GM12878 (cell line): ENCODE measurements around the gene NTM. TPM values are rescaled to one million over a fixed set of nuclear protein-coding genes. Genes with fewer than 3 reads are reported as not detected.

Experiments
- ATAC-seq: fragments of 200-7000 bp; cut with Tn5 transposase; 3 replicates; pipeline ENCODE4 v1.9.1; 2020; ENCODE audit warnings: mild to moderate bottlenecking, moderate library complexity
- BruUV-seq: library from RNA; stranded (reverse); fragments of 400-500 nt; replicated peaks from 2 replicates; lab custom pipeline; 2021; lab: Mats Ljungman, UMichigan
- CTCF ChIA-PET: fragments of 300-600 bp; sonication (Branson Sonifier 250); formaldehyde crosslinking; extraction: SDS; loops from one replicate; lab custom pipeline; 2021; ENCODE audit warnings: inconsistent platforms; lab: Yijun Ruan, JAX
- POLR2A ChIA-PET: fragments of 350-600 bp; formaldehyde crosslinking; extraction: SDS; loops from one replicate; lab custom pipeline; 2021; ENCODE audit warnings: inconsistent platforms; lab: Charles Lee
- RAD21 ChIA-PET: fragments of 300-600 bp; sonication (Branson Sonifier 250); formaldehyde crosslinking; loops from one replicate; lab custom pipeline; 2023; ENCODE audit warnings: antibody characterized with exemption; ENCODE audit not compliant: unreplicated experiment; lab: Charles Lee
- SMC1A ChIA-PET: fragments of 300-600 bp; sonication (Branson Sonifier 250); formaldehyde crosslinking; loops from one replicate; lab custom pipeline; 2023; ENCODE audit not compliant: unreplicated experiment, uncharacterized antibody; lab: Charles Lee
- DNase-seq: peaks from one replicate; pipeline ENCODE4 v3.0.0-alpha.2; 2011; ENCODE audit warnings: low read depth, low spot score
- FAIRE-seq: peaks from 3 replicates; lab custom pipeline; 2011; peaks lifted over from hg19 to GRCh38; lab: Jason Lieb, UNC
- H2AFZ ChIP-seq: 2 replicates; pipeline ENCODE4 v1.6.0; 2011; ENCODE audit warnings: low read depth, low read length, control low read depth; ENCODE audit not compliant: control insufficient read depth
- H3K27ac ChIP-seq: 2 replicates; pipeline ENCODE4 v1.5.1; 2011; ENCODE audit warnings: control low read depth; ENCODE audit not compliant: control insufficient read depth, insufficient read depth
- H3K27me3 ChIP-seq, 2 experiments: replicated peaks in 1 of 2; 2 replicates each; pipeline versions ENCODE4 v1.6.0 to v1.6.1; 2011; ENCODE audit warnings: low read length in 1 of 2; ENCODE audit not compliant: control insufficient read depth in 2 of 2, insufficient read depth in 2 of 2
- H3K36me3 ChIP-seq, 2 experiments: 2 replicates each; pipeline ENCODE4 v1.5.1; 2011; ENCODE audit warnings: low read length in 1 of 2; ENCODE audit not compliant: control insufficient read depth in 2 of 2, insufficient read depth in 2 of 2
- H3K4me1 ChIP-seq: 2 replicates; pipeline ENCODE4 v1.6.1; 2011; ENCODE audit warnings: mild to moderate bottlenecking, low read length, moderate library complexity, mixed read lengths; ENCODE audit not compliant: control insufficient read depth, insufficient read depth
- H3K4me2 ChIP-seq: 2 replicates; pipeline ENCODE4 v1.6.0; 2011; ENCODE audit warnings: control low read depth; ENCODE audit not compliant: control insufficient read depth, insufficient read depth
- H3K4me3 ChIP-seq: fragments of 200-600 bp; sonication (generic); 2 replicates; pipeline ENCODE4 v1.5.1; 2016
- H3K79me2 ChIP-seq: 2 replicates; pipeline ENCODE4 v1.6.0; 2011; ENCODE audit warnings: low read length; ENCODE audit not compliant: control insufficient read depth, insufficient read depth
- H3K9ac ChIP-seq: 2 replicates; pipeline ENCODE4 v1.8.0; 2011; ENCODE audit warnings: low read length, control low read depth, mixed read lengths; ENCODE audit not compliant: control insufficient read depth, insufficient read depth
- H3K9me3 ChIP-seq: replicated peaks from 3 replicates; pipeline ENCODE4 v1.5.1; 2011; ENCODE audit warnings: mild to moderate bottlenecking, low read length; ENCODE audit not compliant: control insufficient read depth, insufficient read depth
- H4K20me1 ChIP-seq: 2 replicates; pipeline ENCODE4 v1.6.0; 2011; ENCODE audit not compliant: control insufficient read depth, insufficient read depth
- CBX5 ChIP-seq: sonication (generic); IDR thresholded peaks from 2 replicates; pipeline ENCODE4 v1.6.1; 2016; ENCODE audit warnings: low read depth, moderate library complexity, mild to moderate bottlenecking, inconsistent platforms
- JUNB ChIP-seq: IDR thresholded peaks from 2 replicates; pipeline ENCODE4 v1.6.1; 2016; ENCODE audit warnings: antibody characterized with exemption, mild to moderate bottlenecking
- MTA2 ChIP-seq: fragments of 450-650 bp; IDR thresholded peaks from 2 replicates; pipeline ENCODE4 v1.6.1; 2016; ENCODE audit warnings: low read depth, mild to moderate bottlenecking, moderate library complexity
- SIN3A ChIP-seq: IDR thresholded peaks from 2 replicates; pipeline ENCODE4 v1.6.1; 2012; ENCODE audit warnings: low read depth, low read length, improper control_type of control experiment
- TAF1 ChIP-seq: IDR thresholded peaks from 2 replicates; pipeline ENCODE4 v1.6.1; 2011; ENCODE audit warnings: mild to moderate bottlenecking, low read depth, low read length, borderline replicate concordance
- ZNF384 ChIP-seq: IDR thresholded peaks from 2 replicates; pipeline ENCODE4 v1.6.1; 2012; ENCODE audit warnings: low read depth, mild to moderate bottlenecking, low read length, improper control_type of control experiment, borderline replicate concordance
- WGBS: methylation state at CpG from one replicate; pipeline ENCODE4 v1.1.6; 2016; ENCODE audit warnings: low lambda C conversion rate; ENCODE audit not compliant: insufficient replicate concordance, insufficient coverage; ENCODE audit errors: missing lambda C conversion rate; 5-methylcytosine and 5-hydroxymethylcytosine counted together
- in situ Hi-C: fragments of 300-500 bp; cut with MboI; formaldehyde crosslinking; loops from 9 replicates; pipeline ENCODE4 v1.14.3; 2018; ENCODE audit warnings: mixed read lengths
- intact Hi-C: fragments of 100-400 bp; cut with micrococcal nuclease; formaldehyde crosslinking; loops from one replicate; pipeline ENCODE4 v1.14.2; 2022; ENCODE audit not compliant: unreplicated experiment
- polyA plus RNA-seq, 11 experiments: library from polyadenylated mRNA; depleted of rRNA in 4 of 11; unstranded in 6 of 11; stranded (reverse) in 5 of 11; fragments of >200 nt; fragmentation: Nextera tagmentation in 4 of 11; fragmentation: Illumina TruSeq in 1 of 11; extraction: Ambion mirVana in 4 of 11; extraction: Trizol in 1 of 11; gene quantifications; 1 replicate in 1 of 11; 2 replicates in 10 of 11; pipeline versions ENCODE4 v1.2.1 to v1.2.3, GENCODE V29; 2011 to 2016; ENCODE audit warnings: inconsistent platforms in 2 of 11, missing spikeins in 2 of 11, low read depth in 1 of 11
- total RNA-seq, 4 experiments: library from RNA; depleted of rRNA in 3 of 4; stranded (reverse); fragments of >200 nt in 3 of 4; fragmentation: Illumina TruSeq in 1 of 4; extraction: Trizol in 1 of 4; gene quantifications; 2 replicates each; pipeline versions ENCODE4 v1.2.1 to v1.2.3, GENCODE V29; 2013 to 2021
- TF ChIP-seq, protein P1 (sequence below): fragments of 450-650 bp; IDR thresholded peaks from 2 replicates; pipeline ENCODE4 v1.6.1; 2018; ENCODE audit warnings: mild to moderate bottlenecking, low read depth, moderate library complexity; ENCODE audit not compliant: partially characterized antibody

The NTM gene
- total and polyA plus RNA-seq, 10 of the 15 experiments (the other 5 are each of a cell fraction or from before 2014, with no cell fraction given), result not detected

DNA sequence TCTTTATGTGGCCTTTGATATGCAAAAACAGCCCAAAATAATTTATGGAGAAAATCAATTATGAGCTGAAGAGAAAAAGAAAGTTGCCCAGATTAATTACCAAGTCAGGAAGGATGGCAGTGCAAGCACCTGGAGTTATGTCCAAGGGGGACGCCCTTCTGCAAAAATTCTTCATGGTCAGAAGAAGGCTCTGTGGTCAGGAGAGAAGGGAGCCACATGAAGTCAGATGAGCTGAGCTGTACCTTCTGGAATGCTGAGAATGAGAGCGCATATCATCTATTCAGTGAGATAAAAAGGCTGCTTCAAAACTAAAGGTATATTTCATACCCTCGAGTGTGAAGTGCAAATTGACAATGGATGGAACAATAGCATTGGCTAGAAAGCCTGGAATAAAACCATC, 607.4 kb downstream of the NTM start:
- ATAC-seq, result no peak
- FAIRE-seq, result no peak
- ChIA-PET POLR2A (interaction anchor here (0.6 kb wide), 1 partner anchor 641 kb away, joined by 3 read pairs; no protein-coding TSS in a partner anchor), SMC1A (interaction anchor here (0.9 kb wide), 1 partner anchor 13 kb away, joined by 3 read pairs; no protein-coding TSS in a partner anchor), CTCF (interaction anchor here (1.4 kb wide), 1 partner anchor 14 kb away, joined by 3 read pairs; no protein-coding TSS in a partner anchor), RAD21 (no interaction called here)
- BruUV-seq, result no TSS peak
- Histone ChIP-seq H3K4me2 (no peak overlapping the region), H3K4me3 (no peak overlapping the region), H3K9ac (no peak overlapping the region), H2AFZ (no peak overlapping the region), H3K27me3 (no peaks in the 10 kb centered on the region; a peak in 2 of 4 replicates), H3K9me3 (no peaks in the 10 kb centered on the region), H3K27ac (no peak overlapping the region), H3K79me2 (no peaks in the 10 kb centered on the region), H4K20me1 (no peaks in the 10 kb centered on the region), H3K4me1 (no peaks in the 10 kb centered on the region), H3K36me3 (no peaks in the 10 kb centered on the region)
- WGBS, result 18% methylated on average over 3 of the region's 3 CpGs
- TF ChIP-seq SIN3A (no peak), CBX5 (no peak), JUNB (no peak), ZNF384 (no peak), TAF1 (no peak), MTA2 (no peak)
- TF ChIP-seq, protein P1, sequence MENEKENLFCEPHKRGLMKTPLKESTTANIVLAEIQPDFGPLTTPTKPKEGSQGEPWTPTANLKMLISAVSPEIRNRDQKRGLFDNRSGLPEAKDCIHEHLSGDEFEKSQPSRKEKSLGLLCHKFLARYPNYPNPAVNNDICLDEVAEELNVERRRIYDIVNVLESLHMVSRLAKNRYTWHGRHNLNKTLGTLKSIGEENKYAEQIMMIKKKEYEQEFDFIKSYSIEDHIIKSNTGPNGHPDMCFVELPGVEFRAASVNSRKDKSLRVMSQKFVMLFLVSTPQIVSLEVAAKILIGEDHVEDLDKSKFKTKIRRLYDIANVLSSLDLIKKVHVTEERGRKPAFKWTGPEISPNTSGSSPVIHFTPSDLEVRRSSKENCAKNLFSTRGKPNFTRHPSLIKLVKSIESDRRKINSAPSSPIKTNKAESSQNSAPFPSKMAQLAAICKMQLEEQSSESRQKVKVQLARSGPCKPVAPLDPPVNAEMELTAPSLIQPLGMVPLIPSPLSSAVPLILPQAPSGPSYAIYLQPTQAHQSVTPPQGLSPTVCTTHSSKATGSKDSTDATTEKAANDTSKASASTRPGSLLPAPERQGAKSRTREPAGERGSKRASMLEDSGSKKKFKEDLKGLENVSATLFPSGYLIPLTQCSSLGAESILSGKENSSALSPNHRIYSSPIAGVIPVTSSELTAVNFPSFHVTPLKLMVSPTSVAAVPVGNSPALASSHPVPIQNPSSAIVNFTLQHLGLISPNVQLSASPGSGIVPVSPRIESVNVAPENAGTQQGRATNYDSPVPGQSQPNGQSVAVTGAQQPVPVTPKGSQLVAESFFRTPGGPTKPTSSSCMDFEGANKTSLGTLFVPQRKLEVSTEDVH, result no peak
- intact Hi-C loops (no loop called here), in situ Hi-C loops (no loop called here)
- no peak for DNase-seq
